ENCODE measurements around the gene OR52E6.

OR52E6 gene

DNA sequence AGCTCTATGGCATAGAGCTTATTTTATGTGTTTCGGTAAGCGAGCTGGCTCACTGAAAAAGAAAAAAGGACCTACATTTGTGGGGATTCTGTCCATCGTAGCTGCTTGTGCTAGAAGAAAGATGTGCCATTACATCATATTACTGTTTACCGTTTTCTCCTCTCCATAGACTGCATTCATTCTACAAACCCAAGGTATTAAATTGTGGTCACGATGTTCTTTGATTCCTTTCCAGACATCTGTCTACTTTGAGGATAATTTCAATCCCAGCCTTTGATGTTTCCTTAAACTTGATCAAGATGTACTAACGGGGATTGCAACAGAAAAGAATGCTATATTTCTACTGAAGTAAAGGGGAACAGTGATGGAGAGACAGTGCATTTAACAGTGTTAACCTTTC, 45.2 kb downstream of the OR52E6 start:
- DNase-seq, result no peak

DNA sequence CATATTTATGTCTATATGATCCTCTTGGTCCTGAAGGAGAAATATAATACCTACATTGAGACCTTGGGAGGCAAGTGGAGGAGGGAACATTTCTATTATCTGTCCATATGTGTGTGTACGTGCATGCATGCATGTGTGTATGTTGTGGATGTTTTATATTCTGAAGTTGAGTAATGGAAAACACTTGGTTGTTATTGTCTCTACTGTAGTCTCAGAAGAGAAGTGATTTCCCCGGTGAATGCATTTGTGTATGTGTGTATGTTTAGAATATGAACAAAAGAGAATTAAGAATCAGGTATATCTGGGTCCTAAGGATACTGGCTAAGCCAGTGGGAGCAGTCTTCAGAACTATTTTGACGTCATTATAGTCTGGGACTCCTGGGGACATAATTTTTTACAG, 50.5 kb downstream of the OR52E6 start, which contains the start of gene OR52N1:
Gene OR52N1, minus strand, starts transcription at position 101 of the 400 bp plus-strand sequence. CDS start 2,449 bp downstream, outside the sequence.
- DNase-seq, result no peak
